K562 (cell line): ENCODE results near the gene NUF2. TPM values are rescaled to one million over a fixed set of nuclear protein-coding genes. Genes with fewer than 3 reads are reported as not detected.

Source experiments
- ARID1B ChIP-seq: fragments of 450-650 bp; IDR thresholded peaks from 2 replicates; pipeline ENCODE4 v1.6.1; 2016; ENCODE audit warnings: antibody characterized with exemption, mild to moderate bottlenecking, inconsistent platforms
- CCNT2 ChIP-seq: IDR thresholded peaks from 2 replicates; pipeline ENCODE4 v1.6.1; 2011; ENCODE audit warnings: borderline replicate concordance, low read depth, mild to moderate bottlenecking, moderate library complexity, mixed read lengths, low read length; ENCODE audit not compliant: insufficient read length; ENCODE audit errors: extremely low read depth
- ESRRA ChIP-seq: fragments of 450-650 bp; IDR thresholded peaks from 2 replicates; pipeline ENCODE4 v1.6.1; 2014; ENCODE audit warnings: low read depth, mild to moderate bottlenecking, moderate library complexity, borderline replicate concordance
- KDM2B ChIP-seq: fragments of 250-450 bp; sonication (Bioruptor Pico); IDR thresholded peaks from 2 replicates; pipeline ENCODE4 v1.8.0; 2021; ENCODE audit warnings: mild to moderate bottlenecking, moderate library complexity
- KLF16 ChIP-seq: IDR thresholded peaks from 2 replicates; pipeline ENCODE4 v1.6.1; 2016; ENCODE audit warnings: antibody characterized with exemption
- MCM2 ChIP-seq: fragments of 450-650 bp; IDR thresholded peaks from 2 replicates; pipeline ENCODE4 v1.6.1; 2017; ENCODE audit warnings: low read depth, mild to moderate bottlenecking
- MTA1 ChIP-seq: fragments of 450-650 bp; IDR thresholded peaks from 2 replicates; pipeline ENCODE4 v1.6.1; 2017; ENCODE audit warnings: borderline replicate concordance
- NR4A1 ChIP-seq, 2 experiments: fragments of 250-450 bp in 1 of 2; fragments of 450-650 bp in 1 of 2; sonication (Bioruptor Pico) in 1 of 2; IDR thresholded peaks; 2 replicates each; pipeline versions ENCODE4 v1.4.0 to v1.6.1; 2016 to 2020; ENCODE audit warnings: mild to moderate bottlenecking in 2 of 2, missing compliant biosample characterization in 1 of 2, missing genetic modification characterization in 1 of 2, moderate library complexity in 1 of 2
- PHB2 ChIP-seq: fragments of 450-650 bp; IDR thresholded peaks from 2 replicates; pipeline ENCODE4 v1.6.1; 2017; ENCODE audit warnings: low read depth
- SIN3B ChIP-seq: fragments of 450-650 bp; IDR thresholded peaks from 2 replicates; pipeline ENCODE4 v1.6.1; 2017; ENCODE audit warnings: low read depth, mild to moderate bottlenecking, moderate library complexity
- SMAD3 ChIP-seq: fragments of 450-650 bp; formaldehyde crosslinking; conservative IDR thresholded peaks from 2 replicates; pipeline ENCODE4 v1.4.0; 2020; ENCODE audit warnings: mild to moderate bottlenecking
- SMAD4 ChIP-seq: fragments of 250-450 bp; sonication (Bioruptor Pico); conservative IDR thresholded peaks from 2 replicates; pipeline ENCODE4 v1.8.0; 2021; ENCODE audit warnings: inconsistent platforms, mild to moderate bottlenecking, moderate library complexity
- SMARCA4 ChIP-seq: fragments of 450-650 bp; IDR thresholded peaks from 2 replicates; pipeline ENCODE4 v1.6.1; 2016
- TBL1XR1 ChIP-seq, 2 experiments: IDR thresholded peaks; 2 replicates each; pipeline ENCODE4 v1.6.1; 2012; ENCODE audit warnings: improper control_type of control experiment in 2 of 2, low read length in 2 of 2, mild to moderate bottlenecking in 1 of 2
- ZNF41 ChIP-seq: fragments of 250-450 bp; sonication (Bioruptor Pico); conservative IDR thresholded peaks from 2 replicates; pipeline ENCODE4 v1.4.0; 2020; ENCODE audit warnings: mild to moderate bottlenecking
- ZNF561 ChIP-seq: fragments of 450-650 bp; formaldehyde crosslinking; conservative IDR thresholded peaks from 2 replicates; pipeline ENCODE4 v1.4.0; 2020; ENCODE audit warnings: mild to moderate bottlenecking, moderate library complexity
- ZNF589 ChIP-seq: fragments of 200-800 bp; sonication (Bioruptor generic); IDR thresholded peaks from 2 replicates; pipeline ENCODE4 v1.6.1; 2016; ENCODE audit warnings: low read depth, missing genetic modification characterization, missing compliant biosample characterization
- polyA plus RNA-seq, 8 experiments: library from polyadenylated mRNA; depleted of rRNA in 4 of 8; stranded (reverse) in 5 of 8; unstranded in 3 of 8; fragments of >200 nt; fragmentation: Nextera tagmentation in 2 of 8; fragmentation: Illumina TruSeq in 1 of 8; extraction: Ambion mirVana in 2 of 8; extraction: Trizol in 1 of 8; gene quantifications; 2 replicates each; pipeline versions ENCODE4 v1.2.1 to v1.2.3, GENCODE V29; 2011 to 2014; ENCODE audit warnings: inconsistent platforms in 1 of 8, missing spikeins in 1 of 8
- total RNA-seq, 7 experiments: library from RNA; depleted of rRNA in 6 of 7; stranded (reverse); fragments of >200 nt in 6 of 7; fragmentation: Illumina TruSeq in 2 of 7; extraction: Trizol in 2 of 7; gene quantifications; 2 replicates each; pipeline versions ENCODE4 v1.2.1 to v1.2.3, GENCODE V29; 2011 to 2021; ENCODE audit warnings: low replicate concordance in 1 of 7
- TF ChIP-seq, protein P1 (sequence below): fragments of 250-450 bp; sonication (Bioruptor Pico); IDR thresholded peaks from 2 replicates; pipeline ENCODE4 v1.4.0; 2020; ENCODE audit warnings: mild to moderate bottlenecking
- TF ChIP-seq, protein P2 (sequence below): fragments of 250-450 bp; sonication (Bioruptor Pico); IDR thresholded peaks from 2 replicates; pipeline ENCODE4 v1.5.0; 2021
- TF ChIP-seq, protein P3 (sequence below): sonication (generic); formaldehyde crosslinking; IDR thresholded peaks from 2 replicates; pipeline ENCODE4 v1.9.0; 2022; ENCODE audit warnings: mild to moderate bottlenecking, missing genetic modification reagents
- TF ChIP-seq, protein P4 (sequence below): fragments of 450-650 bp; formaldehyde crosslinking; IDR thresholded peaks from 2 replicates; pipeline ENCODE4 v1.4.0; 2020; ENCODE audit warnings: mild to moderate bottlenecking, moderate library complexity
- TF ChIP-seq, protein P5 (sequence below): fragments of 250-450 bp; sonication (Bioruptor Pico); IDR thresholded peaks from 2 replicates; pipeline ENCODE4 v1.5.1; 2021; ENCODE audit warnings: mild to moderate bottlenecking

Gene NUF2
- total and polyA plus RNA-seq, 9 of the 15 experiments (the other 6 are each of a cell fraction or from before 2014, with no cell fraction given): 42.5 to 90.0 (median 60.3) TPM

DNA sequence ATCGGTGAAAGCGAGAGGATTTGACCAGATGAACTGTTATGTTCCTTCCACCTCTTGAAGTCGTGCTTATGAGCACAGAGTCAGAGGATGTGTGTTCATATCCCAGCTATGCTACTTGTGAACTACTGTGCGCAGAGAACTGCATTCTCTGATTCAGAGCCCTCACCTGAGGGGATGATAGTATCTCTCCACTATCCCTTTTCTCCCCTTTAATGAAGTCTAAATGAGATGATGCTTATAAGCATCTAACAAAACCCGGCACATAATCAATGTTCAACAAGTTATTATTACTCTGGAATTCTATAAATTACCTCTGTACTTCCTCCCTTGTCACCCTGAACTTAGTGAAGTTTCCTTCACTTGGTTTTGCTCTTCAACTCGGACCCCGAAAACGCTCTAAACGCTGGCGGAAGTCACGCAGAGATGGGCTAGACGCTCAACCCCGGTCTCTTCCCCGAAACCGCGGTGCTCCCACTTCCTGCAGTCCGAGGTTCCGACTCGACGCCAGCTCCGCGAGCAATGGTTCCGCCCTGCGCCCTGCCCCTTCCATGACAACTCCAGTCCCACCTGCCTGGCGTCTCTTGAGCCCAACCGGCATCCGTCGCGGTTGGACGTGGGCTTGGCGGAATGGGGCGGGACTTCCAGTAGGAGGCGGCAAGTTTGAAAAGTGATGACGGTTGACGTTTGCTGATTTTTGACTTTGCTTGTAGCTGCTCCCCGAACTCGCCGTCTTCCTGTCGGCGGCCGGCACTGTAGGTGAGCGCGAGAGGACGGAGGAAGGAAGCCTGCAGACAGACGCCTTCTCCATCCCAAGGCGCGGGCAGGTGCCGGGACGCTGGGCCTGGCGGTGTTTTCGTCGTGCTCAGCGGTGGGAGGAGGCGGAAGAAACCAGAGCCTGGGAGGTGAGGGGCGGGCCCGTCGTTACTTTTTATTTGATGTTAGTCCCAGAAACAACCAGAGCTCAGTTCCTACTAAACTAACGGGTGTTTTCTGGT is at the start of gene NUF2 (continued):
- TF ChIP-seq, protein P1, sequence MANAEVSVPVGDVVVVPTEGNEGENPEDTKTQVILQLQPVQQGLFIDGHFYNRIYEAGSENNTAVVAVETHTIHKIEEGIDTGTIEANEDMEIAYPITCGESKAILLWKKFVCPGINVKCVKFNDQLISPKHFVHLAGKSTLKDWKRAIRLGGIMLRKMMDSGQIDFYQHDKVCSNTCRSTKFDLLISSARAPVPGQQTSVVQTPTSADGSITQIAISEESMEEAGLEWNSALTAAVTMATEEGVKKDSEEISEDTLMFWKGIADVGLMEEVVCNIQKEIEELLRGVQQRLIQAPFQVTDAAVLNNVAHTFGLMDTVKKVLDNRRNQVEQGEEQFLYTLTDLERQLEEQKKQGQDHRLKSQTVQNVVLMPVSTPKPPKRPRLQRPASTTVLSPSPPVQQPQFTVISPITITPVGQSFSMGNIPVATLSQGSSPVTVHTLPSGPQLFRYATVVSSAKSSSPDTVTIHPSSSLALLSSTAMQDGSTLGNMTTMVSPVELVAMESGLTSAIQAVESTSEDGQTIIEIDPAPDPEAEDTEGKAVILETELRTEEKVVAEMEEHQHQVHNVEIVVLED (CRISPR knock-in tag): peak; percentile 89
- TF ChIP-seq MTA1: peak; percentile 76
- TF ChIP-seq, protein P2, sequence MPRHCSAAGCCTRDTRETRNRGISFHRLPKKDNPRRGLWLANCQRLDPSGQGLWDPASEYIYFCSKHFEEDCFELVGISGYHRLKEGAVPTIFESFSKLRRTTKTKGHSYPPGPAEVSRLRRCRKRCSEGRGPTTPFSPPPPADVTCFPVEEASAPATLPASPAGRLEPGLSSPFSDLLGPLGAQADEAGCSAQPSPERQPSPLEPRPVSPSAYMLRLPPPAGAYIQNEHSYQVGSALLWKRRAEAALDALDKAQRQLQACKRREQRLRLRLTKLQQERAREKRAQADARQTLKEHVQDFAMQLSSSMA (CRISPR knock-in tag): peak; percentile 78; the same call in 1 of the 2 replicates
- TF ChIP-seq SMARCA4: peak; percentile 48; the same call in 1 of the 2 replicates
- peak; percentile 91 for TF ChIP-seq SMAD4 (CRISPR knock-in tag)
- peak; percentile 64; the same call in 1 of the 2 replicates for TF ChIP-seq SMAD3 (CRISPR knock-in tag)
- peak; percentile 79; the same call in 1 of the 2 replicates for TF ChIP-seq ZNF41 (CRISPR knock-in tag)
- TF ChIP-seq SIN3B: peak; percentile 91
- TF ChIP-seq ZNF561 (CRISPR knock-in tag): no peak
- TF ChIP-seq, protein P3, sequence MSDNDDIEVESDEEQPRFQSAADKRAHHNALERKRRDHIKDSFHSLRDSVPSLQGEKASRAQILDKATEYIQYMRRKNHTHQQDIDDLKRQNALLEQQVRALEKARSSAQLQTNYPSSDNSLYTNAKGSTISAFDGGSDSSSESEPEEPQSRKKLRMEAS (CRISPR knock-in tag): peak; percentile 97
- TF ChIP-seq KDM2B: no peak; the same call in 1 of the 2 replicates
- TF ChIP-seq ARID1B: peak; percentile 64
- TF ChIP-seq ESRRA: peak; percentile 96
- TF ChIP-seq TBL1XR1 (IDR thresholded peaks at IDR 0.05; ENCODE audit: low read length in 2 of 2): peak; percentile 73 to 94; a peak in 3 of 4 replicates
- no peak for TF ChIP-seq PHB2
- no peak for TF ChIP-seq NR4A1 (CRISPR knock-in tag; IDR thresholded peaks at IDR 0.05)
- peak; percentile 66; the same call in 1 of the 2 replicates for TF ChIP-seq NR4A1 (tag; IDR thresholded peaks at IDR 0.05)
- TF ChIP-seq, protein P4, sequence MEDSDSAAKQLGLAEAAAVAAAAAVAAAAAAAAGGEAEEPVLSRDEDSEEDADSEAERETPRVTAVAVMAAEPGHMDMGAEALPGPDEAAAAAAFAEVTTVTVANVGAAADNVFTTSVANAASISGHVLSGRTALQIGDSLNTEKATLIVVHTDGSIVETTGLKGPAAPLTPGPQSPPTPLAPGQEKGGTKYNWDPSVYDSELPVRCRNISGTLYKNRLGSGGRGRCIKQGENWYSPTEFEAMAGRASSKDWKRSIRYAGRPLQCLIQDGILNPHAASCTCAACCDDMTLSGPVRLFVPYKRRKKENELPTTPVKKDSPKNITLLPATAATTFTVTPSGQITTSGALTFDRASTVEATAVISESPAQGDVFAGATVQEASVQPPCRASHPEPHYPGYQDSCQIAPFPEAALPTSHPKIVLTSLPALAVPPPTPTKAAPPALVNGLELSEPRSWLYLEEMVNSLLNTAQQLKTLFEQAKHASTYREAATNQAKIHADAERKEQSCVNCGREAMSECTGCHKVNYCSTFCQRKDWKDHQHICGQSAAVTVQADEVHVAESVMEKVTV: peak; percentile 38; the same call in 1 of the 2 replicates
- TF ChIP-seq MCM2: no peak
- TF ChIP-seq ZNF589 (CRISPR knock-in tag): peak; percentile 47; the same call in 1 of the 2 replicates
- TF ChIP-seq KLF16: peak; percentile 91
- TF ChIP-seq, protein P5, sequence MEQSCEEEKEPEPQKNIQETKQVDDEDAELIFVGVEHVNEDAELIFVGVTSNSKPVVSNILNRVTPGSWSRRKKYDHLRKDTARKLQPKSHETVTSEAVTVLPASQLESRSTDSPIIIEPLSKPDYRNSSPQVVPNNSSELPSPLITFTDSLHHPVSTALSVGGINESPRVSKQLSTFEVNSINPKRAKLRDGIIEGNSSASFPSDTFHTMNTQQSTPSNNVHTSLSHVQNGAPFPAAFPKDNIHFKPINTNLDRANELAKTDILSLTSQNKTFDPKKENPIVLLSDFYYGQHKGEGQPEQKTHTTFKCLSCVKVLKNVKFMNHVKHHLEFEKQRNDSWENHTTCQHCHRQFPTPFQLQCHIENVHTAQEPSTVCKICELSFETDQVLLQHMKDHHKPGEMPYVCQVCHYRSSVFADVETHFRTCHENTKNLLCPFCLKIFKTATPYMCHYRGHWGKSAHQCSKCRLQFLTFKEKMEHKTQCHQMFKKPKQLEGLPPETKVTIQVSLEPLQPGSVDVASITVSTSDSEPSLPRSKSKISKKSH (CRISPR knock-in tag): no peak
- peak; percentile 85 for TF ChIP-seq CCNT2
